MCF 10A (cell line): ENCODE measurements around the gene KCNC3. TPM values are rescaled to one million over a fixed set of nuclear protein-coding genes. Genes with fewer than 3 reads are reported as not detected.

ENCODE experiments used
- BruUV-seq: library from RNA; stranded (reverse); fragments of 400-500 nt; replicated peaks from 2 replicates; lab custom pipeline; 2021; lab: Mats Ljungman, UMichigan
- CTCF ChIA-PET: fragments of 300-600 bp; sonication (Branson Sonifier 250); formaldehyde crosslinking; extraction: SDS; loops from one replicate; lab custom pipeline; 2021; ENCODE audit warnings: antibody characterized with exemption, inconsistent platforms; lab: Yijun Ruan, JAX
- POLR2A ChIA-PET: fragments of 300-600, 350-650 bp; sonication (Branson Sonifier 250); formaldehyde crosslinking; extraction: SDS; loops from one replicate; lab custom pipeline; 2020; ENCODE audit warnings: antibody characterized with exemption, inconsistent platforms; lab: Yijun Ruan, JAX
- DNase-seq: peaks from one replicate; pipeline ENCODE4 v3.0.0-alpha.2; 2018; ENCODE audit not compliant: unreplicated experiment
- H3K27ac Mint-ChIP-seq: one replicate; pipeline ENCODE4 v1.8.0; 2022; ENCODE audit warnings: mild to moderate bottlenecking, low read depth, mixed read lengths; ENCODE audit not compliant: unreplicated experiment
- H3K27me3 Mint-ChIP-seq: one replicate; pipeline ENCODE4 v1.8.0; 2022; ENCODE audit warnings: mixed read lengths; ENCODE audit not compliant: insufficient read depth, unreplicated experiment
- H3K36me3 Mint-ChIP-seq: one replicate; pipeline ENCODE4 v1.8.0; 2022; ENCODE audit warnings: mild to moderate bottlenecking, moderate library complexity, mixed read lengths; ENCODE audit not compliant: insufficient read depth, unreplicated experiment
- H3K4me1 Mint-ChIP-seq: one replicate; pipeline ENCODE4 v1.8.0; 2022; ENCODE audit warnings: mixed read lengths; ENCODE audit not compliant: insufficient read depth, unreplicated experiment
- H3K4me3 Mint-ChIP-seq: one replicate; pipeline ENCODE4 v1.8.0; 2022; ENCODE audit warnings: mild to moderate bottlenecking, moderate library complexity, mixed read lengths; ENCODE audit not compliant: unreplicated experiment
- H3K9me3 Mint-ChIP-seq: one replicate; pipeline ENCODE4 v1.8.0; 2022; ENCODE audit warnings: mixed read lengths; ENCODE audit not compliant: unreplicated experiment
- intact Hi-C: fragments of 100-400 bp; cut with micrococcal nuclease; formaldehyde crosslinking; loops from 2 replicates; pipeline ENCODE4 v1.14.1; 2022
- total RNA-seq: library from RNA; stranded (reverse); gene quantifications from 2 replicates; pipeline ENCODE4 v1.2.3, GENCODE V29; 2022
- TF ChIP-seq, protein P1 (sequence below): fragments of 200-600 bp; IDR thresholded peaks from one replicate; pipeline ENCODE4 v1.8.0; 2022; ENCODE audit warnings: antibody characterized with exemption, mild to moderate bottlenecking; ENCODE audit not compliant: unreplicated experiment

Gene KCNC3
- total RNA-seq, 1 experiment from 2014 or later = not detected

DNA sequence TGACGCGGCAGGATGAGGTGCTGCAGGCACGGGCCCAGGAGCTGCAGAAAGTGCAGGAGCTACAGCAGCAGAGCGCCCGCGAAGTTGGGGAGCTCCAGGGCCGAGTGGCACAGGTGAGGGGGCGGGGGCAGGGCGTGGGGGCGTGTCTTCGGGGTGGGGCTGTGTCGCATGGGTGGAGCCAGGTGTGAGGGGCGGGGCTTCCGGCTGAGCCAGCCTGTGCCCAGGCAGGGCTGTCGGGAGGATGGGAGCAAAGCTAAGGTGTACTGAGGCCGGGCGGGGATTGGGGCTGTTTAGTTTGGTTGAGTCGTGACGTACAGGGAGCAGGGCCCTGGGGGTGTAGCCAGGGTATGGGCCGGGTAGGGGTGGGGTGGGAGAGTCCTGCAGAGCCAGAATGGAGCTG, 62.3 kb downstream of the KCNC3 start:
- Mint-ChIP-seq H3K36me3 (no peaks in the 10 kb centered on the region), H3K4me1 (no peaks in the 10 kb centered on the region), H3K27ac (no peak overlapping the region), H3K4me3 (no peak overlapping the region), H3K9me3 (peaks cover 28% of the 10 kb centered on the region), H3K27me3 (no peaks in the 10 kb centered on the region)
- intact Hi-C loops = no loop called here
- DNase-seq = no peak
- BruUV-seq = no TSS peak
- ChIA-PET CTCF (no interaction called here), POLR2A (no interaction called here)
- TF ChIP-seq, protein P1, sequence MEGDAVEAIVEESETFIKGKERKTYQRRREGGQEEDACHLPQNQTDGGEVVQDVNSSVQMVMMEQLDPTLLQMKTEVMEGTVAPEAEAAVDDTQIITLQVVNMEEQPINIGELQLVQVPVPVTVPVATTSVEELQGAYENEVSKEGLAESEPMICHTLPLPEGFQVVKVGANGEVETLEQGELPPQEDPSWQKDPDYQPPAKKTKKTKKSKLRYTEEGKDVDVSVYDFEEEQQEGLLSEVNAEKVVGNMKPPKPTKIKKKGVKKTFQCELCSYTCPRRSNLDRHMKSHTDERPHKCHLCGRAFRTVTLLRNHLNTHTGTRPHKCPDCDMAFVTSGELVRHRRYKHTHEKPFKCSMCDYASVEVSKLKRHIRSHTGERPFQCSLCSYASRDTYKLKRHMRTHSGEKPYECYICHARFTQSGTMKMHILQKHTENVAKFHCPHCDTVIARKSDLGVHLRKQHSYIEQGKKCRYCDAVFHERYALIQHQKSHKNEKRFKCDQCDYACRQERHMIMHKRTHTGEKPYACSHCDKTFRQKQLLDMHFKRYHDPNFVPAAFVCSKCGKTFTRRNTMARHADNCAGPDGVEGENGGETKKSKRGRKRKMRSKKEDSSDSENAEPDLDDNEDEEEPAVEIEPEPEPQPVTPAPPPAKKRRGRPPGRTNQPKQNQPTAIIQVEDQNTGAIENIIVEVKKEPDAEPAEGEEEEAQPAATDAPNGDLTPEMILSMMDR = no peak

DNA sequence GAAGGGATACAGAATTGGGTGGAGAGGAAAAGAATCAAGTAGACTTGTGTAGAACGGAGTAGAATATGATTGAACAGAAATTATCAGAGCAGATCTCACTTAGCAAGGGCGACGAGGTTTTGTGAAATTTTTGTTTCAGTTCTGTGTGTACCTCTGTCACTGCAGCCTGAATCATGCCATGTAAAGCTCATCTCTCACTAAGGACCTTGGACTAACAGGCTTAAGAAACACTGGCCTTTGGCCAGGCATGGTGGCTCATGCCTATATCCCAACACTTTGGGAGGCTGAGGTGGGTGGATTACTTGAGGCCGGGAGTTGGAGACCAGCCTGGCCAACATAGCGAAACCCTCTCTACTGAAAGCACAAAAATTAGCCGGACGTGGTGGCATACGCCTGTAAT, 63.1 kb downstream of the KCNC3 start:
- ChIA-PET CTCF (interaction anchor here (0.6 kb wide), 1 partner anchor 580 kb away, joined by 5 read pairs; no protein-coding TSS in a partner anchor), POLR2A (no interaction called here)
- Mint-ChIP-seq H3K9me3 (peaks cover 21% of the 10 kb centered on the region), H3K36me3 (no peaks in the 10 kb centered on the region), H3K4me3 (no peak overlapping the region), H3K27me3 (no peaks in the 10 kb centered on the region), H3K27ac (no peak overlapping the region), H3K4me1 (no peaks in the 10 kb centered on the region)
- no TSS peak for BruUV-seq
- no peak for DNase-seq
- intact Hi-C loops = no loop called here
- TF ChIP-seq, protein P1 = no peak

DNA sequence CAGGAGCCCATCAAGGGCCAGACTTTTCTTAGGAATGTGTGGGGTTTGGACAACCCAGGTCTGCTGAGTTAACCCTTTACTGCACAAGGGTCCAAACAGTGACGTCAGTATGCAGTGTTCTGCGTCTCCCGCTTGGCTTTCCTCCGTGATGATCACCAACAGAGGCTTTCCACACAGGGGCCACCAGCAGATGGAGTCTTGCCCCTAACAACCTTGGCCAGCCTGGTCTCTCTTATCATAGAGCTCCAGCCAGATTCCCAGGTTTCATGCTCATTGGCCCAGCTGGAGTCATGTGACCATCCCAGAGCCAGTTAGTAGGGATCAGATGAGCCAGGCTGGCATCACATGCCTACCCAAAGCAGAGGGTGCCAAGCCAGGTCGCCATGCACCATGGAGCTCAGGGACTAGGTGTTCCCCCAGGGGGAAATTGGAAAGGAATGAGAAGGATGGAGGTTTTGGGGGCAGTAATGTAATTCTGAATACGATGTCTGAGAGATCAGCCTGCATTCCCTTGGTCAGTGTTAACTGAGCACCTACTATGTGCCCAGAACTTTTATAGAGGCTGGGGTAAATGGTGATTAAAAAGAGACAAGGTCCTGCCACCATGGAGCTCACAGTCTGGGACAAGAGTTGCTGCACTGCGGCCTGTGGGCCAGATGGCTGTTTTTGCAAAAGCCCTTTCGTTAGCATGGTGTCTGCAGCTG, 64.5 kb downstream of the KCNC3 start:
- Mint-ChIP-seq H3K4me1 (no peaks in the 10 kb centered on the region), H3K36me3 (no peaks in the 10 kb centered on the region), H3K27ac (no peak overlapping the region), H3K27me3 (no peaks in the 10 kb centered on the region), H3K9me3 (peaks cover 21% of the 10 kb centered on the region), H3K4me3 (no peak overlapping the region)
- TF ChIP-seq, protein P1 = no peak
- DNase-seq = no peak
- POLR2A ChIA-PET = no interaction called here
- CTCF ChIA-PET = interaction anchor here (0.6 to 0.7 kb wide), 2 partner anchors 28 to 1945 kb away, joined by 3 to 4 read pairs; no protein-coding TSS in a partner anchor
- BruUV-seq = no TSS peak
- intact Hi-C loops = no loop called here

DNA sequence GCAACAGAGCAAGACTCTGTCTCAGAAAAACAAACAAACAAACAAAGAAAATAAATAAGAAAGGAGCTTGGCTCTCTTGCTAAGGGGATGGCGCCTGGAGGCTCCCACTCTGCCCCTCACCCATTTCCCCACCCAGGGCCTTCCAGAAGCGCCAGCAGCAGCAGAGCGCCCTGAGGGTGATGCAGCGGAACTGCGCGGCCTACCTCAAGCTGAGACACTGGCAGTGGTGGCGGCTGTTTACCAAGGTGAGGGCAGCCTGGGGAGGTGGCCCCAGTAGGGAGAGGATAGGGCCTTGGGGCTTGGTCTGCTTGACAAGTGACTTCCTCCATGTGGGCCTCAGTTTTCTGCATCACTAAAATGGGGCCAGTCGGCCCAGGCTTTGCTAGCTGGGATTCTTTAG, 66.0 kb downstream of the KCNC3 start:
- BruUV-seq = no TSS peak
- Mint-ChIP-seq H3K4me3 (no peak overlapping the region), H3K36me3 (no peaks in the 10 kb centered on the region), H3K27ac (no peak overlapping the region), H3K9me3 (peaks cover 21% of the 10 kb centered on the region), H3K27me3 (no peaks in the 10 kb centered on the region), H3K4me1 (no peaks in the 10 kb centered on the region)
- intact Hi-C loops = no loop called here
- no peak for DNase-seq
- ChIA-PET POLR2A (no interaction called here), CTCF (interaction anchor here (1.0 kb wide), 1 partner anchor 10 kb away, joined by 3 read pairs; no protein-coding TSS in a partner anchor)
- TF ChIP-seq, protein P1 = no peak

Other genes starting within 250 kb of the KCNC3 start
- not detected in 2 replicates for gene IZUMO2, start 166.1 kb downstream of the KCNC3 start, total RNA-seq
- gene MYH14, start 125.8 kb downstream of the KCNC3 start, total RNA-seq = not detected in 2 replicates
- gene NAPSA, start 36.3 kb upstream of the KCNC3 start, total RNA-seq = 0.49 and 0.51 TPM in 2 replicates
- 62.0 and 65.7 TPM in 2 replicates for gene NR1H2, start 47.1 kb upstream of the KCNC3 start, total RNA-seq
- gene POLD1, start 55.0 kb upstream of the KCNC3 start, total RNA-seq = 18.9 and 31.9 TPM in 2 replicates
- not detected in 2 replicates for gene SPIB, start 89.6 kb upstream of the KCNC3 start, total RNA-seq
- not detected in 2 replicates for gene MYBPC2, start 103.5 kb upstream of the KCNC3 start, total RNA-seq
- 61.3 and 61.8 TPM in 2 replicates for gene EMC10, start 147.1 kb upstream of the KCNC3 start, total RNA-seq
- gene GARIN5A, start 147.5 kb upstream of the KCNC3 start, total RNA-seq = 1.5 and 2.7 TPM in 2 replicates
- 65.8 and 76.9 TPM in 2 replicates for gene JOSD2, start 181.8 kb upstream of the KCNC3 start, total RNA-seq
- gene ASPDH, start 184.5 kb upstream of the KCNC3 start, total RNA-seq = not detected in 2 replicates
- gene LRRC4B, start 239.1 kb upstream of the KCNC3 start, total RNA-seq = not detected in 2 replicates